ENCODE measurements around the gene SPDYE2B.
A peak's percentile ranks its signal among the peaks of the same experiment; 100 is the strongest.
"Not testable (repeated sequence)": the region's sequence is repeated elsewhere in the genome, so short reads cannot be mapped to it uniquely, and the experiment has no call there.

Gene SPDYE2B

GRCh38 chr7:102643404-102643803 lies 6.7 kb upstream of the SPDYE2B start:
- DNase-seq (ENCODE audit: low read depth in 2 of 2), result not testable (repeated sequence)

- DNase-seq (ENCODE audit: low read depth in 2 of 2), result not testable (repeated sequence)
These were observed 2.3 kb upstream of the SPDYE2B start for GRCh38 chr7:102647813-102648212.

DNA sequence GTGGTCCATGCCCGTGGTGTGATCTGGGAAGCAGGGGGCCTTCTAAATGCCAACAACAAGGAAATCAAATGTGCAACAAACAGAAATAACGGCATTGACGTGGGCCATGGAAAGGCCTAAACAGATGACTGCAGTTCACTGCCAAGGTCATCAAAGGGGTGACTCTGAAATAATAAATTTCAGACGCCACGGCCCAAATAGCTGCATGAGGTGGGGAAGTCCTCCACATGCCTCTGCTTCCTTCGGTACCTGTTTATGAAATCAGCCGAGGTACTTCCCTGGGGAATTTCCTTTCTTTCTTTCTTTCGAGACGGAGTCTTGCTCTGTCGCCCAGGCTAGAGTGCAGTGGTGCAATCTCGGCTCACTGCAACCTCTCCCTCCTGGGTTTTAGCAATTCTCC lies 14.6 kb downstream of the SPDYE2B start:
- DNase-seq (ENCODE audit: low read depth in 2 of 2), result not testable (repeated sequence)

- not testable (repeated sequence) for DNase-seq (ENCODE audit: low read depth in 2 of 2)
These were observed 16.7 kb downstream of the SPDYE2B start for GRCh38 chr7:102666850-102667249.

DNA sequence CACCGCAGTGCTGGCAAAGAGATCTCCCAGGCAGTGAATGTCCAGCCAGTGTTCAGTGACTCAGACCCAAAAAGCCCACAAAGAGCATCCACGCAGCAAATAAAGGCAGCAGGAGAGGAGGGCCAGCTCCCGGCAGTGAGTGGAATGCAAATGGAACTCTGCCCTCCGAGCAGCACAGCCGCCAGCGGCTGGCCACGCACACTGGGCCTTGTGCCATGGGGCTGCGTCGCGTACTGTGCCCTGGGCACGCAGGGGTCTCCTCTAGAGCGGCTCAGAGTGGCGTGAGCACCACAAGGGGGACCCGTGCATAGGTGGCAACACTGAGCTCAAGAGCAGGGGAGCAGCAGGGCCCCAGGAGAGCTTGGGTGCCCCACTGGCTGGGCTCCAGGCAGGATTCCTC lies 17.4 kb downstream of the SPDYE2B start:
- not testable (repeated sequence) for DNase-seq (ENCODE audit: low read depth in 2 of 2)

DNA sequence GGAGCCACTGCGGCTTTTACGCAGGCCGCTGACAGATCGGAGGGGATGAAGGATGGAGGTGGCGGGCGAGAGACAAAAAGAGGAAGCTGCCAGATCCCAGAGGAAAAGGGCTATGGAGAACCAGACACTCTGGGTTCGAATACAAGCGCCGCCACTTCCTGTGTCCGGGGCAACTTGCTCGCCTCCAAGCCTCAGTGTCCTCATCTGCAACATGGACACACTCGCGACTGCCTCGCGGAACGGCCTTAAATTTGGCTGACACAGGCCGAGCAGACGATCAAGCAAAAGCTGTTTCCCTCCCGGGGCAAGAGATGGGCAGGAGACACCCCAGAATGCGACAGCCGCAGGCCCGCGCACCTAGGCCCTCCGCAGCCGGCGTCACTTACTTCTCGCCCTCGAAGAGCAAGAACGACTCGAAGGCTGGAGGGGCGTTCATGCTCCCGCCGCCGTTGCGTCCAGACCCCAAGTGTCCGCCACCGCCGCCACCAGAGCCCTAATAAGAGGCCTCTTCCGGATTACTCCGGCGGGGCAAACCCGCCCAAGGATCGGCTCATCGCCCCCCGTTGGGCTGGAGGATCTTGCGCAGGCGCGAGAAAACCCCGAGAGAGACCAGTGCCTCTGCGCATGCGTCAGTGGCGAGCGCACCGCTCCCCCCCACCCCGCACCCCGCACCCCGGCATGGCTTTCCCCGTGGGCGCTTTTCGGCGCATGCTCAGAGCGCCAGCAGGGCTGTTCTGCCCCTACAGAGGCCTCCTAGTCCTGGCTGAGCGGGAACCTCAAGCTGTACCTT lies 21.2 kb downstream of the SPDYE2B start, which contains the start of gene POLR2J2:
POLR2J2 (minus strand) TSS at position 498 of the 790 bp plus-strand sequence; CDS start at position 436, 62 bp downstream.
- not testable (repeated sequence) for DNase-seq (ENCODE audit: low read depth in 2 of 2)

DNA sequence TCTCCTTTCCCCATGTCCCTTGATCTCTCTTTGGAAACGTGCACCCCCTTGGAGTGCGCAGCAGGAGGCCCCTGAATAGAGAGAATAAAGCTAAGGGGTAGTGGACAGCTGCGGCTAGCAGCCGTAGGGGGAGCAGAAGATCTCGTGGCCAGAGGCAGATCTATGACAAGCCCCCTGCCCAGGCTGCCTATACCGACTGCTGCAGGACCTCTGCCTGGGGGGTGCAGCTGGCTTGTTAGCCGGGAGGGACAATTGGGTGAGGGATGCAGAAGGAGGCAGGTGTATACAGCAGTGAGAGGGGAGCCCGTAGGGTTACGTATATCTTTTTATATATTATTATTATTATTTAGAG lies 21.8 kb downstream of the SPDYE2B start:
- DNase-seq (ENCODE audit: low read depth in 2 of 2), result not testable (repeated sequence)

DNA sequence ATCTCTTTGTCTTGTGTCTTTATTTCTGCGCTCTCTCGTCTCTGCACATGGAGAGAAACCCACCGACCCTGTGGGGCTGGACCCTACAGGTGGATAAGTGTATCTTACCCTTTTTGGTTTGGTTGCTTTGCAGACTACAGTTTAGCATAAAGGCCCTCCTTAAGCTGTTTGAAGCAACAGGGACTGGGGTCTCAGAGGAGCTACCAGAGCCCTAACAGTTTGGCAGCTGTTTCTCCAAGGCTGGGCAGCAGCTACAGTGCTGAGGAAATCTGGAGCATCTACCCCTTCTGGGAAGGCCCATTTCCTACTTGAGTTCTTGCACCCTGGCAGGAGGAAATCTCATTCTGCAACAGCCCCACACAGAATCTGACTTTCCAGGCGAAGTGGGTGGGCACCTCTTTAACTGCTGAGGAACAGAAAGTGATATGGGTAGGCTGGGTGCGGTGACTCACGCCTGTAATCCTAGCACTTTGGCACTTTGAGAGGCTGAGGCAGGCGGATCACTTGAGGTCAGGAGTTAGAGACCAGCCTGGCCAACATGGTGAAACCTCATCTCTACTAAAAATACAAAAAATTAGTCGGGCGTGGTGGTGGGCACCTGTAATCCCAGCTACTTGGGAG lies 23.4 kb downstream of the SPDYE2B start:
- not testable (repeated sequence) for DNase-seq (ENCODE audit: low read depth in 2 of 2)

DNA sequence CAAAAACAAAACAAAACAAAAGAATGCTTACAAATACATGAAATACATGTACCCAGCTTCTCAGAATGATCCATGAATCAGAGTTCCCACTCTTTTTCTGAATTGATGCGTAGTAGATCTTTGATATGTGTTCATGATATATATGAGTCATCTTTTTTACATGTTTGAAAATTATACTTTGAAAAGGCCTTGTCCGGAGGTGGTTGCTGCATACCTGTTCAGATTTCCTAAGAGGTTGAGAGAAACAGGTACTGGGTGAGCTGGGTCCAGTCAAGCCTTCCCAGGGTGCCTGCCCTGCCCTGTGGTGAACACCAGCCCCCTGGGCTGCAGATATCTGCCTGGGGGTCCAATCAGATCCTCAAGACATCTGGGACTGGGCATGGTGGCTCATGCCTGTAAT lies 25.4 kb downstream of the SPDYE2B start:
- not testable (repeated sequence) for DNase-seq (ENCODE audit: low read depth in 2 of 2)

DNA sequence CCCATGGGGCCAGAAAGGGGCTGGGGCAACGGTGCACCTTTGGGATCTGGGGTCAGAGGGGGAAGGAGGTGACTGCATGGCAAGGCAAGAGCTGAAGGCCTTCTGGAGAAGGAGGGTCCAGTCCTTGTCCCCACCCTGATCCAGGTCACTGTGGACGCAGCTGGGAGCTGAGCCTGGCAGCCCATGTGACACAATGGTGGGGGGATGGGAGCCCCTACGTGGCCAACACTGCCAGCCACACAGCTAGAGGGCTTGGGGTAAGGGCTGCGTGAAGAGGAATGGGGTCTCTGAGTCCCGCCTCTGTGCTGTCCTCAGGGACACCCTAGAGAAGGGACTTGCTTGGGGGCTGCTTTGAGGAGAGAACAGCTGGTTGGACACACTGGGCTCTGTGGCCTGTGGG lies 30.7 kb downstream of the SPDYE2B start:
- DNase-seq (ENCODE audit: low read depth in 2 of 2), result not testable (repeated sequence)

- DNase-seq (ENCODE audit: low read depth in 2 of 2), result not testable (repeated sequence)
These were observed 32.4 kb downstream of the SPDYE2B start for GRCh38 chr7:102682560-102682959.

GRCh38 chr7:102688299-102689036 lies 38.3 kb downstream of the SPDYE2B start:
- not testable (repeated sequence) for DNase-seq (ENCODE audit: low read depth in 2 of 2)

- peak in 1 of 2 donors; percentile 14 for DNase-seq (ENCODE audit: low read depth in 2 of 2)
These were observed 39.5 kb downstream of the SPDYE2B start for GRCh38 chr7:102689436-102690282.

DNA sequence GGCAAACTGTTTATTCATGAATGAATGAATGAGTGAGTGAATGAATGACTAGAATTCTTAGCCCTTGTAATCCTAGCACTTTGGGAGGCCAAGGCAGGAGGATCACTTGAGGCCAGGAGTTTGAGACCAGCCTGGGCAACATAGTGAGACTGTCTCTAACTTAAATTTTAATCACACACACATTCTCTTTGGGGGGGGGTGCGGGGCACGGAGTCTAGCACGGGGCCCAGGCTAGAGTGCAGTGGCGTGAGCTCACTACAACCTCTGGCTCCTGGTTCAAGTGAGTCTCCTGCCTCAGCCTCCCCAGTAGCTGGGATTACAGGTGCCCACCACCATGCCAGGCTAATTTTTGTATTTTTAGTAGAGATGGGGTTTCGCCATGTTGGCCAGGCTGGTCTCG lies 40.5 kb downstream of the SPDYE2B start:
- DNase-seq (ENCODE audit: low read depth in 2 of 2), result not testable (repeated sequence)

DNA sequence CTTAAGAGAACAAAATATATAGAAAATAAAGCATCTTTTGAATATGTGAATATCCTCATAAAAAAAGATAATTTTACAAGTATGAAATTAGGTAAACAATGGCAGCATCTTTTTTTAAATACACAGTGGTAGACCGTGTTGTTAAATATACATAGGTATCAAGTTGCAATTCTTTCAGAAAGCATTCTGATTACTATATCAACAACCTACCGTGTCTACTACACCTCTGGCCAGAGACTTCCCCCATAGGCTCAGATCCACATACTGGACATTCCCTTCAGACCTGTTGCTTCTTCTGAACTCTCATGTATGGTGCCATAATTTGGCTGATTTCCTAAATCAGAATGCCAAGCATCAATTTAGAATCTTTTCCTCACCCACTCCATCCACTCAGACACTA lies 43.9 kb downstream of the SPDYE2B start:
- not testable (repeated sequence) for DNase-seq (ENCODE audit: low read depth in 2 of 2)

DNA sequence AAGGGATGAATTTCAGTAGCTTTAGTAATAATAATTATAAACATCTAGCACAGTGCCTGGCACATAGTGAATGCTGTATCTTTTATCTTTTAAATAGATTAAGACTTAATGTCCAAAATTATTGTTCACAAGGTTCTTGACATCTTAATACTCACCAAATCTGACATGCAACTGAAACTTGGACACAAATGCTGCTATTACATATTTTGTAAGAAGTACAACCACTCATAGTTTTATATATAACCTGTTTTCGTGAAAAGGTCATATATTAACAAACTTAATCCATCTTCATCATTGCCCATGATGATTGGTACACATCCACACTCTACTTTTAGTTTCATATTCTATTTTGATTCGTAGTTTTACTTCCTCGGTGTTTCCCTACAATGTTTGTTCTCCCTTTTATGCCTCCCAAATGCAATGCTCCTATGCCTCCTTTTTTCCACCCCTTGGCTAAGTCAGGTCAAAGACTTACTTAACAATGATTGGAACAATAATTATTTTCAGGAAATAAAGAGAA lies 45.0 kb downstream of the SPDYE2B start:
- not testable (repeated sequence) for DNase-seq (ENCODE audit: low read depth in 2 of 2)

GRCh38 chr7:102696009-102696408 lies 45.9 kb downstream of the SPDYE2B start:
- not testable (repeated sequence) for DNase-seq (ENCODE audit: low read depth in 2 of 2)

DNA sequence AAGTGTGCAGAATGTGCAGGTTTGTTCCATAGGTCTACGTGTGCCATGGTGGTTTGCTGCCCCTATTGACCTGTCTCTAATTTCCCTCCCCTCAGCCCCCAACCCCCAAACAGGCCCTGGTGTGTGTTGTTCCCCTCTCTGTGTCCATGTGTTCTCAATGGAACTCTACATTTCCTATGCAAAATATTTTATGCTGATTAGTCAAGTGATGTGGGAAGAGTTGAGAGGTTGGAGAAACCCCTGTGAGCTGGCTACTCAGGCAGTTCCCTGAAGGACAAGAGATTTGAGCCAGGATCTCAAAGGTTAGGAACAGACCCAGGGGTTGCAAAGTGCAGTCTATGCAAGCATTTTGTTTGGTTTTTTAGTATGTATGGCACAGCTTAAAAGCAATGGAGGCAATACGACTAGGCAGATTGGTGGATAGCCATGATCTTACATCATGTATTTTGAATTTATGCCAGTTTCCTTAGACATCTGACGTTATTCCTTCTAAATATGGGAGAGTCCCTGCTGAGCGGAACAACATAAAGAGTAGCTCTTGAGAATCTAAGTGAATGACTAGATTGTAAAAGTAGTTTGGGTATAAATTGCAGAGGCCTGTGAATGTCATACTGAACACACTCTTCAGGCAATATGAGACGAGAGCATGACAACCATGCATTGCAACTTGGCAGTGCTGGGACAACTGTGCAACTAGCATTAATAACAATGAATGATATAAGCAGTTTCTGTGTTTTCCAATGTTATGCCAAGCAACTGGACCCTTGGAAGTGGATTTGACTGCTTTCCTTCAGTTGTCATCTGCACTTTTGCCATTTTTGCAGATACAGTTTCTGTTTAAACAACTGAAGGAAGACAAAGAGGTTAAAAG lies 47.8 kb downstream of the SPDYE2B start:
- DNase-seq (ENCODE audit: low read depth in 2 of 2), result not testable (repeated sequence)

DNA sequence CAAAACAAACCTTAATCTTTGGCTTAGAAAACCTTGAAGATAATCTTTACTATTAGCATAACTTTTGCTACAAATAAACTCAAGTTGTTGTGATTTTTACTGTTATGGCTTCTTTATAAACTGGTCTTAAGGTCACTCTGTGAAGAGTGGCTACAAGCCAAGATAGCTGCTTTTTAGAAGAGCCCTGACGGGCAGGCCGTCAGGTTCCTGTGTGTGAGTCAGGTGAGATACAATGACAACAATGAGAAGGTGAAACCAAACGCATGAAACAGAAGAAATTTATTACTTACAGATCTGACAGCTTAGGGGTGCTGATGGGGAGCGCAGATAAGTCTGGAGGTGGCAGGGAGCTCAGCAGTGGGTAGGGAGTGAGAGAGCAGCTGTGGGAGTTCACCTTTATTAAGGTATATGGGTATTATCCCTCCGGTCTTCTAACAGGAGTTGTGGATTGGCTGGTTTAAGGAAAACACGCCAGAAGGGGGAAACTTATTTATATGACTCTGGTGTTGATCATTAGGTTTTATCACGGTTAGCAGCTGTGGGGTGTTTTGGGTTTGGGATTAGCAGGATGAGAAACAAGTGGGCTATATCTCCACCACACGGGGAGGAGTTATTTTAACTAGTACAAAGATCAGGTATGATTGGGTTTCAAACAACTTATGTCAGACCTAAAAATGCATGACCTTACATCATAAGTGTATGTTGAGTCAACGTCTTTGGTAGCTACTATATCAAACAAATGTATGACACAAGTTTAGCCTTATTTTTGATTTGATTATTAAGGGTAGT lies 49.0 kb downstream of the SPDYE2B start:
- DNase-seq (ENCODE audit: low read depth in 2 of 2), result not testable (repeated sequence)

All from stimulated activated CD4-positive, alpha-beta T cell treated with anti-CD3 and anti-CD28 coated beads, Interleukin-1b, Interleukin-23, amount 100 ng/mL, for 4 hours (primary cell).